Hematopoietic multipotent progenitor cell treated with erythropoietin and hydrocortisone succinate and interleukin-3 and kit ligand, for 8 days (in vitro differentiated cells): ENCODE measurements around the gene UBE2L6.
A peak's percentile ranks its signal among the peaks of the same experiment; 100 is the strongest.

Experiments used
- DNase-seq: peaks from one replicate; pipeline ENCODE4 v3.0.0-alpha.2; 2015

UBE2L6 gene

DNA sequence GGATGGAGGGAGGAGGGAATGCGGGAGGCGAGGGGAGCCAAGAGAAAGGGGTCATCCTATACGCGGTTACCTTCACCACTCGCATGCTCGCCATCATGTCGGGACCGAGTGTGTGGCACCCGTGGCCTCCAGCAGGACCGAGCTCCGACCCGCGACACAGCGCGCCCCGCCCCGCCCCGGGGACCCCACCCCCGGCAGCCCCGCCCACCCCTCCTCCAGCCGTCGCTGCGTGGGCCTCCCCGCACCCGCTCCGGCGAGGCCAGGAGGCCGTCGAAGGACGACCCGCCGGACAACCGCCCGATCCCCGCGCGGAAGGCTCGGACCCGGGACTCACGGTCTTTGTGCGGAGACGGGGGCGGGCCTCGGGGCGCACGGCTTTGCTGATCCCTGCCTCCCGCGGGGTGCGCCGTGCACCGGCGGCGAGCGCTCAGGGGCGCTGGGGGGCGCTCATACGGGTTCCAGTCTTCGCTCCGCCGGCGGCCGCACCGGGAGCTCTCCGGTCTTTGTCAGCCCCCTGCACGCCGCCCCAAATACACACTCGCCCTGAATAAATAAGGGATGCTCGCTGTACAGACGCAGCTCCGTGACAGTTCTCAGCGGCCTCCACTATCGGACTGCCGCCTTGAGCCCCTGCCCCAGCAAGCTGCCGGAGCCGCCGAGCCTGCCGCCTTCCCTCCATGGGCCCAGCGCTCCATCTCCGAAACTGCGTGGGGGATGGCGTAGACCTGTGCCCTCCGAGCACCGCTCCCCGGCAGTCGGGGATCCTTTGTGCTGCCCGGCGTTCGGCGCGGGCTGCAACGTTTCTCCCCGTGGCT is at the start of gene UBE2L6:
UBE2L6 (minus strand) TSS at position 158 of the 815 bp plus-strand sequence; CDS start at position 97, 61 bp downstream.
- peak; percentile 58 for DNase-seq

DNA sequence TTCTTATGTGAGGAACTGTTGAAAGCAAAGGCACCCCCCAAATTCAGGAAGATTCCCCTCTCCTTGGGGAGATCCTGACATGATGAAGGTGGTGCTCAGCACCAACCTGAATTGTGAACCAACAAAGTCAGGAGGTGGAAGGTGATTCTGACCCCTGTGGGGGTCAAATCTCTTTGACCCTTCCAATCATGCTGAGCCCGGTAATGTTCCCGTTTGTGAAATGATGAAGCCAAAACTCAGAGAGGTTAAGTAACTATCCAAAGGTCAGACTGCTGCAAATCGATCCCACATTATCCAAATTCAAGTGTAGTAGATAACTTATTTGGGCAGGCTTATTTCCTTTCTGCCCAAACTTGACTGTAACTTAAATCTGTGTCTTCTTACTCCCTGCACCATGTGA is 49.1 kb upstream of the UBE2L6 start:
- DNase-seq, result no peak

GRCh38 chr11:57615308-57615707 is 47.8 kb upstream of the UBE2L6 start:
- DNase-seq, result no peak

- no peak for DNase-seq
Observed at GRCh38 chr11:57614234-57614772, 46.8 kb upstream of the UBE2L6 start.

- no peak for DNase-seq
Observed at GRCh38 chr11:57610170-57610569, 42.7 kb upstream of the UBE2L6 start.

DNA sequence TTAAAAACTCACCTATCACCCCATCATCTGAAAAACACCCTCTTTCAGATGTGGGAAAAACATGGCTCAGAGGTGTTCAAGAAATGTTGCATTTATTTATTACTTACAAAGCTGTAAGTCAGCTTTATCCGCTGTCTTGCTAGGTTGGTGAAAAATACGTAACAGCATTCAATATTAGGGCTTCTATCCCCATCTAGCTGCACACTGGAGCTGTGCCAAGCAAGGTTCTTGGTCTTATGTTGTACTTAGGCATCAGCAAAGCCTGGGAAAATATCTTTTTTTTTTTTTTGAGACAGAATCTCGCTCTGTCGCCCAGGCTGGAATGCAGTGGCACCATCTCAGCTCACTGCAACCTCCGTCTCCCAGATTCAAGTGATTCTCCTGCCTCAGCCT is 37.6 kb upstream of the UBE2L6 start:
- peak; percentile 27 for DNase-seq

DNA sequence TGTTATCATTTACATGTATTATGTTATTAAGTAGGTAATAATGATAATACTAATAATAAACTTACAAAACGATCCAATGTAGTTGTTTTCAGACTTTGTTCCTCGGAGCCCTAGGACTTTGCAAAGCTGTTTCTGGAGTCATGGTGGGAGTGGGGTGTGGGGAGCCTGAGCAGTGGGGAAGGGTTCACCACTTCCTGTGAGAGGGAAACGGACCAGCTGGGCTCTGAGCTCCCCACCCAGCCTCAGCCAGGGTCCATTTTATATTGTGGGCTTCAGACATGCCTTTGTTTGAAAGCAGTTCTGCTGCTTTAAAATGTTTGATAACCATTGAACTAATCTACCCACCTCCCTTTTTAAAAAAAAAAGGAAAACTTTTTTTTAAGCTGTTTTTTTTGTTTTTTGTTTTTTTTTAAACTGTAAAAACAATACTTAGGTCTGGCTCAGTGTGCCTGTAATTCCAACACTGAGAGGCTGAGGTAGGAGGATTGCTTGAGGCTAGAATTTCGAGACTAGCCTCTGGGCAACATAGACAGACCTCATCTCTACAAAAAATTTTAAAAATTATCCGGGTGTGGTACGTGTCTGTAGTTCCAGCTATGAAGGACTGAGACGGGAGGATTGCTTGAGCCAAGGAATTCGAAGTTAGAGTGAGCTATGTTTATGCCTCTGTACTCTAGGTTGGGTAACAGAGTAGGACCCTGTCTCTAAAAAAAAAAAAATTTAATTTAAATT is 37.0 kb upstream of the UBE2L6 start:
- DNase-seq, result peak; percentile 54

GRCh38 chr11:57601297-57601696 is 33.8 kb upstream of the UBE2L6 start:
- no peak for DNase-seq

GRCh38 chr11:57599381-57599780 is 31.9 kb upstream of the UBE2L6 start:
- no peak for DNase-seq

- DNase-seq, result no peak
Observed at GRCh38 chr11:57598831-57599155, 31.3 kb upstream of the UBE2L6 start.

GRCh38 chr11:57597916-57598830 is 30.7 kb upstream of the UBE2L6 start:
- no peak for DNase-seq

GRCh38 chr11:57597461-57597915 is 30.0 kb upstream of the UBE2L6 start, which contains the start of gene SERPING1:
Gene SERPING1 (plus strand): TSS chr11:57597685. CDS start chr11:57598271, 586 bp downstream.
- no peak for DNase-seq

DNA sequence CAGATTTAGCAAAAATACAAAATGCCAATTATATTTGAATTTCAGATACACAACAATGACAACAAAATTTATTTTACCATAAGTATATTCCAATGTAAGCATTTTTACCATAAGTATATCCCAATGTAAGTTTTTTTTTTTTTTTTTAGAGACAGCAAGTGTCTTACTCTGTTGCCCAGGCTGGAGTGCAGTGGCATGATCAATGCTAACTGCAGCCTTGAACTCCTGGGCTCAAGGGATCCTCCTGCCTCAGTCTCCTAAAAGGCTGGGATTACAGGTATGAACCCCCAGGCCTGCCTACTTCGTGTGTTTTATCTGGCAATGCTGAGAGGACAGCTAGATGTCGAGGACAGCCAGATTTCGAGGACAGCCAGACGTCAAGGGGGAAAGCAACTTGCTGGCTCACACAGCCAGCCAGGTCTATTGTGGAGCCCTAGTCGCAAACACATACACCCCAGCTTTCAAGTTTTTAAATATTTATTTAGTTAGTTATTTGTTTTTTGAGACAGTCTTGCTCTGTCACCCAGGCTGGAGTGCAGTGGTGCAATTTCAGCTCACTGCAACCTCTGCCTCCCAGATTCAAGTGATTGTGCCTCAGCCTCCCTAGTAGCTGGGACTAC is 28.9 kb upstream of the UBE2L6 start:
- no peak for DNase-seq

DNA sequence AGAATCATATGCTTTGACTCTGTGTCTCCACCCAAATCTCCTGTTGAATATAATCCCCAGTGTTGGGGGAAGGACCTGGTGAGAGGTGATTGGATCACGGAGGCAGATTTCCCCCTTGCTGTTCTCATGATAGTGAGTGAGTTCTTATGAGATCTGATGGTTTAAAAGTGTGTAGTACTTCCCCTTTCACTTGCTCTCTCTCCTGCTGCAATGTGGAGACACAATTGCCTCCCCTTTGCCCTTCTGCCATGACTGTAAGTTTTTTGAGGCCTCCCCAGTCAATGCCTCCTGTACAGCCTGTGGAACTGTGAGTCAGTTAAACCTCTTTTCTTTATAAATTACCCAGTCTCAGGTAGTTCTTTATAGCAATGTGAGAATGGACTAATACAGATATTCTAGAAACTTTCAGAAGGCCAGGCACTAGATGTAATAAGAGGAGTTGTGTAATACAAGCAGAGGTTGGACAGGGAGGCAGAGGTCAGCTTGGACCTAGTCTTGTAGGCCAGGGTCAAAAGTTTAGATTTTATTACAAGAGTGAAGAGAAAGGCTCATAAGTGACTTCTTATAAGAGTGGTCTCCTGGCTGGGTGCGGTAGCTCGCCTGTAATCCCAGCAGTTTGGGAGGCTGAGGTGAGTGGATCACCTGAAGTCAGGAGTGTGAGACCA is 20.7 kb upstream of the UBE2L6 start:
- no peak for DNase-seq

GRCh38 chr11:57586711-57587245 is 19.3 kb upstream of the UBE2L6 start:
- no peak for DNase-seq

DNA sequence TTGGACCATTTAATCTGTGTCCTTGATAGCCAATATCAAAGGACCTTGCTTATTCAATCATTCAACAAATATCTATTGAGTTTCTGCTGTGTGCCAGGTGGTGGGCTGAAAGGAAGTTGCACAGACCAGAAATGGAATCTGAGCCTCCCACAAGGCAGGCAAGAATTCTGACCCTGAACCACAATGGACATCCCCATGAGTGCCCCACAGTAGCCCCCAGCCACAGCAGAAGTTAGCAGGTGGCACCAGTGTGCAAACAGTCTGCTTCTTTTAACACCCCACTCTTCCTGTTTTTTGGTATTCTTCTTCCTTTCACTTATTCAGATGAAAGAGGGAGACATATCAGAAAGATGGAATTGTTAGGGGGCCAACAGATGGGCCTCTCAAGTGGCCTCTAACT is 17.8 kb upstream of the UBE2L6 start:
- no peak for DNase-seq

- no peak for DNase-seq
Observed at GRCh38 chr11:57584341-57584740, 16.9 kb upstream of the UBE2L6 start.

GRCh38 chr11:57574061-57574460 is 6.6 kb upstream of the UBE2L6 start:
- DNase-seq, result no peak

GRCh38 chr11:57571606-57572005 is 4.1 kb upstream of the UBE2L6 start:
- DNase-seq, result no peak

- DNase-seq, result peak; percentile 87
Observed at GRCh38 chr11:57568330-57568766, 876 bp upstream of the UBE2L6 start.

DNA sequence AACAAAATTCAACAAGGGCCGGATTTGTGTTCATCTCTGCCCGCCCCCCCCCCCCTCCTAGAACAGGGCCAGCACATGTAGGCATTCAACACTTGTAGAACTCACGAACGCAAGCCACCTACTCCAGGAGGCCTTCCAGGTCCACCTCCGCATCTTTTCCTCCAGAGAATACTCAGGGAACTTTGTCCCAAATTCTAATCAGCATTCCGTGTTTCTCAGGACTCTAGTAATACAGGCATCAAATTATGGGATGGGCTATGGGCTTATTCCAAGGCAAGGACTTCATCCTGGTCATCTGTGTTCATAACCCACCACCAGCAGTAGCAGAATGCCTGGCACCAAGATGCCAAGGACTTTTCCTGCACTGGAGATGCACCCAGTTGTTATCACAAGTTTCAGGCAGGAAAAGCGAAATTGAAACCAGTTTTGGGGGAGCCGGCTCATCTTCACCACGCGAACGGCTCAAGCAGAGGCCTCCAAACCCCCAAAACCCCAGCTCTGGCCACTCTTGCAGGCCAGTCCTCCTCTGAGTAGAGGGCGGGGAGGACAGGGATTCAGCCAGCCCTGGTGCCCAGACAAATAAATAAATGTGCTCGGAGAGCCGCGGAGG is 462 bp downstream of the UBE2L6 start:
- DNase-seq, result peak; percentile 48
